ENCODE measurements around the gene ITGAX. TPM values are rescaled to one million over a fixed set of nuclear protein-coding genes. Genes with fewer than 3 reads are reported as not detected.

The ITGAX gene
- total RNA-seq, 1 experiment from 2014 or later: 1.6 TPM

- no peak for TF ChIP-seq CTCF (IDR thresholded peaks at IDR 0.05; ENCODE audit: unreplicated experiment)
- Mint-ChIP-seq H3K27ac (ENCODE audit: unreplicated experiment) (no peak overlapping the region), H3K4me1 (ENCODE audit: low read depth, unreplicated experiment) (no peaks in the 10 kb centered on the region), H3K36me3 (ENCODE audit: insufficient read depth, unreplicated experiment) (peaks cover 9% of the 10 kb centered on the region), H3K9me3 (ENCODE audit: low read depth, unreplicated experiment) (peaks cover 2% of the 10 kb centered on the region), H3K4me3 (ENCODE audit: low read depth, unreplicated experiment) (no peak overlapping the region), H3K27me3 (ENCODE audit: unreplicated experiment) (peaks cover 60% of the 10 kb centered on the region)
- CTCF ChIA-PET: no interaction called here
- intact Hi-C loops (cut with micrococcal nuclease; ENCODE audit: unreplicated experiment): no loop called here
- no TSS peak for BruUV-seq (replicated peaks)
- DNase-seq: no peak
Observed at GRCh38 chr16:31423801-31424200, 68.8 kb downstream of the ITGAX start.

- peaks cover 2% of the 10 kb centered on the region for H3K9me3 Mint-ChIP-seq (ENCODE audit: low read depth, unreplicated experiment)
- peak; percentile 18 for DNase-seq
- H3K4me3 Mint-ChIP-seq (ENCODE audit: low read depth, unreplicated experiment): no peak overlapping the region
- H3K27me3 Mint-ChIP-seq (ENCODE audit: unreplicated experiment): peaks cover 68% of the 10 kb centered on the region
- no peak for TF ChIP-seq CTCF (IDR thresholded peaks at IDR 0.05; ENCODE audit: unreplicated experiment)
- CTCF ChIA-PET: no interaction called here
- no TSS peak for BruUV-seq (replicated peaks)
- H3K36me3 Mint-ChIP-seq (ENCODE audit: insufficient read depth, unreplicated experiment): peaks cover 9% of the 10 kb centered on the region
- no peaks in the 10 kb centered on the region for H3K4me1 Mint-ChIP-seq (ENCODE audit: low read depth, unreplicated experiment)
- H3K27ac Mint-ChIP-seq (ENCODE audit: unreplicated experiment): no peak overlapping the region
- intact Hi-C loops (cut with micrococcal nuclease; ENCODE audit: unreplicated experiment): no loop called here
Observed at GRCh38 chr16:31427441-31428278, 72.7 kb downstream of the ITGAX start.

- H3K27me3 Mint-ChIP-seq (ENCODE audit: unreplicated experiment): peaks cover 62% of the 10 kb centered on the region
- DNase-seq: no peak
- peaks cover 2% of the 10 kb centered on the region for H3K9me3 Mint-ChIP-seq (ENCODE audit: low read depth, unreplicated experiment)
- H3K27ac Mint-ChIP-seq (ENCODE audit: unreplicated experiment): no peak within 1 kb of the TSS
- intact Hi-C loops (cut with micrococcal nuclease; ENCODE audit: unreplicated experiment): no loop called here
- TF ChIP-seq CTCF (IDR thresholded peaks at IDR 0.05; ENCODE audit: unreplicated experiment): no peak
- CTCF ChIA-PET: no interaction called here
- H3K4me3 Mint-ChIP-seq (ENCODE audit: low read depth, unreplicated experiment): no peak within 1 kb of the TSS
- no TSS peak for BruUV-seq (replicated peaks)
- H3K4me1 Mint-ChIP-seq (ENCODE audit: low read depth, unreplicated experiment): no peaks in the 10 kb centered on the region
- peaks cover 9% of the 10 kb centered on the region for H3K36me3 Mint-ChIP-seq (ENCODE audit: insufficient read depth, unreplicated experiment)
Observed at GRCh38 chr16:31428279-31428597, 73.3 kb downstream of the ITGAX start, which contains the start of gene COX6A2. Gene COX6A2, minus strand, starts transcription at chr16:31428360. Its CDS starts 35 bp downstream, at chr16:31428325.

- H3K9me3 Mint-ChIP-seq (ENCODE audit: low read depth, unreplicated experiment): peaks cover 2% of the 10 kb centered on the region
- CTCF ChIA-PET: interaction anchor here (0.5 kb wide), 1 partner anchor 156 kb away, joined by 5 read pairs; no protein-coding TSS in a partner anchor
- no peak overlapping the region for H3K27ac Mint-ChIP-seq (ENCODE audit: unreplicated experiment)
- H3K4me3 Mint-ChIP-seq (ENCODE audit: low read depth, unreplicated experiment): no peak overlapping the region
- no TSS peak for BruUV-seq (replicated peaks)
- no peak for TF ChIP-seq CTCF (IDR thresholded peaks at IDR 0.05; ENCODE audit: unreplicated experiment)
- DNase-seq: no peak
- H3K27me3 Mint-ChIP-seq (ENCODE audit: unreplicated experiment): peaks cover 57% of the 10 kb centered on the region
- H3K36me3 Mint-ChIP-seq (ENCODE audit: insufficient read depth, unreplicated experiment): peaks cover 7% of the 10 kb centered on the region
- intact Hi-C loops (cut with micrococcal nuclease; ENCODE audit: unreplicated experiment): no loop called here
- no peaks in the 10 kb centered on the region for H3K4me1 Mint-ChIP-seq (ENCODE audit: low read depth, unreplicated experiment)
Observed at GRCh38 chr16:31428638-31429247, 73.8 kb downstream of the ITGAX start.

Measured in Calu3 (cell line).